Aortic smooth muscle cell (primary cell): ENCODE results near the gene XKR3. TPM values are rescaled to one million over a fixed set of nuclear protein-coding genes. Genes with fewer than 3 reads are reported as not detected.

ENCODE experiments used
- total RNA-seq: library from RNA; depleted of rRNA; stranded (reverse); fragments of >200 nt; gene quantifications from 2 replicates; pipeline ENCODE4 v1.2.3, GENCODE V29; 2014

XKR3 gene
- total RNA-seq: 0.06 TPM in 1 of 2 replicates, not detected in the other

DNA sequence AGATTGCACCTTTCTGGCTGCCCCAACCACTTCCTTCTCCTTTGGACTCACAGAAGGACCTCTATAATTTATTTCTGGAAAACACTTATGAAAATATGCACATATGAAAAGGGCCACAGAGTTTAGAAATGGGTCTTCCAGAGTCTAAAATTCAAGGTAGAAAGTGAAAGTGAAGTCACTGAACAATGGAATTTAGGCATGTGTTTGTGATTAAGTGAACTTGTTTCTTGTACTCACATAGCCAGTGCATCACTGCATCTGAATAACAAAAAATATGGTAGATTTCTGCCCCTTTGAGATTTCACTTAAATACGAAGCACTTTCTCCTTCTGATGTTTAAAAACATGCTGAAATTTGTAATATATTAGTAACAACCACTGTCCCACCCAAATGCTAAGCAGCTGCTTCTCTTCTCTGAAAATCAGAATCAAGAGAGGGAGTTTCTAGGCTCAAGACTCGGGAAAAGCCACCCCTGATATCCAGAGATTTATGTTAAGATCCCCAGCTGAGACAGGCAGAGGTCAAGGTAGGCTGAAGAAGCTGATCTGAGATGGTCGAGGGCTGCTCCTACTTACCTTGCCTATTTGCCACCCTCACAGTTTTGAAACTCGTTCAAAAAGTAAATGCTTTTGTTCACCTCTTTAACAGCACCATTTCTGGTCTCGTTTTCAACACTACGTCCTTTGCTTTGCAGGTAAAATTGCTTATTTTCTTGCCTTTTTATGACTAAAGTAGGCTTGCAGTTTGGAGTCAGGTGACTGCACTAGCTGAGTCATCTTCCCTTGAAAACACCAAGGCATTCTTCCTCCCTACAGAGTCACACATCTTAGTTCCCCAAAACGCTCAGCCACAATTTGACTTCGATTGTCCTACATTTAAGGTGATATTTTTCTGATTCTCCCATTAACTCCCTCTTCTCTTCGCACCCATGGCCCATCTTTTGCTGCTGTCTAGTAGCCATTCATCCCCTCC is at the start of gene XKR3:
Gene XKR3 (minus strand): TSS at position 696 of the 972 bp plus-strand sequence. CDS start 17,338 bp downstream, outside the sequence.

Other genes starting within 250 kb of the XKR3 start
- gene CCT8L2, start 232.6 kb downstream of the XKR3 start, total RNA-seq: not detected in 2 replicates
- gene GAB4, start 182.8 kb upstream of the XKR3 start, total RNA-seq: not detected in 2 replicates